GM20431 (cell line): Measurements from ENCODE around the gene RSPH4A.
"Not testable (repeated sequence)": the region's sequence is repeated elsewhere in the genome, so short reads cannot be mapped to it uniquely, and the experiment has no call there.

Experiments
- in situ Hi-C: fragments of 300-500 bp; cut with MseI, MboI; formaldehyde crosslinking; loops from one replicate; pipeline ENCODE4 v1.15.0; 2020; ENCODE audit warnings: low sequenced_read_pairs; ENCODE audit not compliant: unreplicated experiment

RSPH4A gene

GRCh38 chr6:116615937-116616736 is at the start of gene RSPH4A:
RSPH4A (plus strand) TSS chr6:116616479; CDS start chr6:116616624, 145 bp downstream.
- in situ Hi-C loops, result no loop called here

- in situ Hi-C loops, result no loop called here
Observed at GRCh38 chr6:116568111-116568510, 48.2 kb upstream of the RSPH4A start.

- in situ Hi-C loops, result no loop called here
Observed at GRCh38 chr6:116568821-116569755, 47.2 kb upstream of the RSPH4A start.

- in situ Hi-C loops, result no loop called here
Observed at GRCh38 chr6:116570856-116571682, 45.2 kb upstream of the RSPH4A start, which contains the start of gene RWDD1. RWDD1 (plus strand) TSS chr6:116571504; CDS start chr6:116571583, 79 bp downstream.

- in situ Hi-C loops, result no loop called here
Observed at GRCh38 chr6:116571683-116572000, 44.6 kb upstream of the RSPH4A start.

GRCh38 chr6:116572162-116572561 is 44.1 kb upstream of the RSPH4A start:
- in situ Hi-C loops, result no loop called here

GRCh38 chr6:116575227-116575626 is 41.1 kb upstream of the RSPH4A start:
- in situ Hi-C loops, result no loop called here

GRCh38 chr6:116577486-116577885 is 38.8 kb upstream of the RSPH4A start:
- in situ Hi-C loops, result no loop called here

GRCh38 chr6:116578335-116578734 is 37.9 kb upstream of the RSPH4A start:
- in situ Hi-C loops, result no loop called here

- in situ Hi-C loops, result no loop called here
Observed at GRCh38 chr6:116579143-116579542, 37.1 kb upstream of the RSPH4A start.

GRCh38 chr6:116580198-116580597 is 36.1 kb upstream of the RSPH4A start:
- in situ Hi-C loops, result no loop called here

- in situ Hi-C loops, result no loop called here
Observed at GRCh38 chr6:116586276-116586675, 30.0 kb upstream of the RSPH4A start.

GRCh38 chr6:116586738-116587137 is 29.5 kb upstream of the RSPH4A start:
- in situ Hi-C loops, result no loop called here

- in situ Hi-C loops, result no loop called here
Observed at GRCh38 chr6:116595247-116595646, 21.0 kb upstream of the RSPH4A start.

GRCh38 chr6:116596815-116597214 is 19.5 kb upstream of the RSPH4A start:
- in situ Hi-C loops, result no loop called here

GRCh38 chr6:116603916-116604315 is 12.4 kb upstream of the RSPH4A start:
- in situ Hi-C loops, result not testable (repeated sequence)

GRCh38 chr6:116604868-116605267 is 11.4 kb upstream of the RSPH4A start:
- in situ Hi-C loops, result not testable (repeated sequence)

GRCh38 chr6:116605935-116606334 is 10.3 kb upstream of the RSPH4A start:
- in situ Hi-C loops, result no loop called here

- in situ Hi-C loops, result no loop called here
Observed at GRCh38 chr6:116611056-116611455, 5.2 kb upstream of the RSPH4A start.

- in situ Hi-C loops, result no loop called here
Observed at GRCh38 chr6:116616737-116617053, 416 bp downstream of the RSPH4A start.
